HepG2 (cell line): Measurements from ENCODE around the gene MEI1.

ENCODE experiments used
- DPF2 ChIP-seq: sonication (generic); formaldehyde crosslinking; IDR thresholded peaks from 2 replicates; pipeline ENCODE4 v1.4.0; 2020; ENCODE audit warnings: mild to moderate bottlenecking, low read depth, missing genetic modification reagents, borderline replicate concordance
- EP300 ChIP-seq, 3 experiments: sonication (generic) in 1 of 3; formaldehyde crosslinking in 1 of 3; IDR thresholded peaks; 2 replicates each; pipeline versions ENCODE4 v1.5.1 to v1.6.1; 2011 to 2020; ENCODE audit warnings: low read depth in 2 of 3, low read length in 2 of 3, borderline replicate concordance in 1 of 3, improper control_type of control experiment in 1 of 3, mild to moderate bottlenecking in 1 of 3, missing genetic modification reagents in 1 of 3, moderate library complexity in 1 of 3
- JUND ChIP-seq: sonication (generic); formaldehyde crosslinking; IDR thresholded peaks from 2 replicates; pipeline ENCODE4 v1.8.0; 2022; ENCODE audit warnings: mild to moderate bottlenecking, missing genetic modification reagents
- MAFG ChIP-seq: sonication (generic); formaldehyde crosslinking; IDR thresholded peaks from 2 replicates; pipeline ENCODE4 v1.5.1; 2020; ENCODE audit warnings: mild to moderate bottlenecking, missing genetic modification reagents
- MLLT10 ChIP-seq: sonication (generic); formaldehyde crosslinking; IDR thresholded peaks from 2 replicates; pipeline ENCODE4 v1.4.0; 2020; ENCODE audit warnings: missing genetic modification reagents
- MYNN ChIP-seq: sonication (generic); formaldehyde crosslinking; IDR thresholded peaks from 2 replicates; pipeline ENCODE4 v1.4.0; 2020; ENCODE audit warnings: mild to moderate bottlenecking, low read depth, missing genetic modification reagents
- STAT5B ChIP-seq: sonication (generic); formaldehyde crosslinking; IDR thresholded peaks from 2 replicates; pipeline ENCODE4 v1.4.0; 2020; ENCODE audit warnings: missing genetic modification reagents
- TCF12 ChIP-seq, 2 experiments: fragments of 450-650 bp in 1 of 2; sonication (generic) in 1 of 2; formaldehyde crosslinking in 1 of 2; IDR thresholded peaks; 2 replicates each; pipeline versions ENCODE4 v1.6.1 to v1.8.0; 2017 to 2022; ENCODE audit warnings: antibody characterized with exemption in 1 of 2, mild to moderate bottlenecking in 1 of 2, missing genetic modification reagents in 1 of 2, moderate library complexity in 1 of 2
- ZBTB38 ChIP-seq: sonication (generic); formaldehyde crosslinking; IDR thresholded peaks from 2 replicates; pipeline ENCODE4 v1.5.1; 2020; ENCODE audit warnings: mild to moderate bottlenecking, missing genetic modification reagents
- ZFP36 ChIP-seq: fragments of 150-350 bp; IDR thresholded peaks from 2 replicates; pipeline ENCODE4 v1.6.1; 2018; ENCODE audit warnings: borderline replicate concordance, low read length, low read depth; ENCODE audit not compliant: partially characterized antibody
- ZNF766 ChIP-seq: sonication (generic); formaldehyde crosslinking; IDR thresholded peaks from 2 replicates; pipeline ENCODE4 v1.5.0; 2020; ENCODE audit warnings: missing genetic modification reagents, borderline replicate concordance
- ZSCAN29 ChIP-seq: sonication (generic); formaldehyde crosslinking; conservative IDR thresholded peaks from 2 replicates; pipeline ENCODE4 v1.4.0; 2020; ENCODE audit warnings: mild to moderate bottlenecking, missing genetic modification reagents
- TF ChIP-seq, protein P1 (sequence below): sonication (generic); formaldehyde crosslinking; IDR thresholded peaks from 2 replicates; pipeline ENCODE4 v1.8.1; 2023; ENCODE audit warnings: missing genetic modification reagents, inconsistent platforms, borderline replicate concordance
- TF ChIP-seq, protein P2 (sequence below): sonication (generic); formaldehyde crosslinking; IDR thresholded peaks from 2 replicates; pipeline ENCODE4 v1.5.0; 2020; ENCODE audit warnings: mild to moderate bottlenecking, missing genetic modification reagents, moderate library complexity

DNA sequence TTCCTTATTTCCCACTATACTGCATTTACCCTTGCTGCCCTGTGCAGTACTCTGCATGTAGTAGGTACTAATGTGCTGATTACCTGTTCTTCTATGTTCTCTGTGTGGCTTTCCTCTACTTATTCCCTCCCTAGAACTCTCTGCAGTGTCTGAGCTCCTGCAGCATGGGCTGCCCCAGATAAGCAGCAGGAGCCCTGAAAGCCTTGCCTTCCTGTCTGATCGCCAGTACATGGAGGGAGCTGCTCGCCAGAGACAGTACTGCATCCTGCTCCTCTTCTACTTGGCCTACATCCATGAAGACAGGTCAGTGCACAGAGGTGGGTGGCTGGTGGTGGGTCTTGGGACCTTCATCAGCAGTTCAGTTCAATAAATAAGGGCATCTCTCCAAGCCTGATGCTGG, 58.9 kb downstream of the MEI1 start:
- TF ChIP-seq ZSCAN29 (no peak), MAFG (CRISPR knock-in tag) (no peak), EP300 (IDR thresholded peaks at IDR 0.05; ENCODE audit: low read depth in 2 of 2, low read length in 2 of 2) (no peak), EP300 (CRISPR knock-in tag; IDR thresholded peaks at IDR 0.05; ENCODE audit: borderline replicate concordance) (no peak), JUND (CRISPR knock-in tag) (no peak), STAT5B (no peak), ZBTB38 (CRISPR knock-in tag) (no peak), TCF12 (IDR thresholded peaks at IDR 0.05) (no peak), TCF12 (CRISPR knock-in tag; IDR thresholded peaks at IDR 0.05) (no peak), MLLT10 (CRISPR knock-in tag) (no peak), DPF2 (CRISPR knock-in tag) (no peak), MYNN (CRISPR knock-in tag) (no peak), ZFP36 (no peak), ZNF766 (CRISPR knock-in tag) (no peak)
- TF ChIP-seq, protein P1, sequence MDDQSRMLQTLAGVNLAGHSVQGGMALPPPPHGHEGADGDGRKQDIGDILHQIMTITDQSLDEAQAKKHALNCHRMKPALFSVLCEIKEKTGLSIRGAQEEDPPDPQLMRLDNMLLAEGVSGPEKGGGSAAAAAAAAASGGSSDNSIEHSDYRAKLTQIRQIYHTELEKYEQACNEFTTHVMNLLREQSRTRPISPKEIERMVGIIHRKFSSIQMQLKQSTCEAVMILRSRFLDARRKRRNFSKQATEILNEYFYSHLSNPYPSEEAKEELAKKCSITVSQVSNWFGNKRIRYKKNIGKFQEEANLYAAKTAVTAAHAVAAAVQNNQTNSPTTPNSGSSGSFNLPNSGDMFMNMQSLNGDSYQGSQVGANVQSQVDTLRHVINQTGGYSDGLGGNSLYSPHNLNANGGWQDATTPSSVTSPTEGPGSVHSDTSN, result no peak
- TF ChIP-seq, protein P2, sequence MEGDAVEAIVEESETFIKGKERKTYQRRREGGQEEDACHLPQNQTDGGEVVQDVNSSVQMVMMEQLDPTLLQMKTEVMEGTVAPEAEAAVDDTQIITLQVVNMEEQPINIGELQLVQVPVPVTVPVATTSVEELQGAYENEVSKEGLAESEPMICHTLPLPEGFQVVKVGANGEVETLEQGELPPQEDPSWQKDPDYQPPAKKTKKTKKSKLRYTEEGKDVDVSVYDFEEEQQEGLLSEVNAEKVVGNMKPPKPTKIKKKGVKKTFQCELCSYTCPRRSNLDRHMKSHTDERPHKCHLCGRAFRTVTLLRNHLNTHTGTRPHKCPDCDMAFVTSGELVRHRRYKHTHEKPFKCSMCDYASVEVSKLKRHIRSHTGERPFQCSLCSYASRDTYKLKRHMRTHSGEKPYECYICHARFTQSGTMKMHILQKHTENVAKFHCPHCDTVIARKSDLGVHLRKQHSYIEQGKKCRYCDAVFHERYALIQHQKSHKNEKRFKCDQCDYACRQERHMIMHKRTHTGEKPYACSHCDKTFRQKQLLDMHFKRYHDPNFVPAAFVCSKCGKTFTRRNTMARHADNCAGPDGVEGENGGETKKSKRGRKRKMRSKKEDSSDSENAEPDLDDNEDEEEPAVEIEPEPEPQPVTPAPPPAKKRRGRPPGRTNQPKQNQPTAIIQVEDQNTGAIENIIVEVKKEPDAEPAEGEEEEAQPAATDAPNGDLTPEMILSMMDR, result no peak
